GM11168 (cell line): ENCODE measurements around the gene PHLPP2.
"Not testable (repeated sequence)": the region's sequence is repeated elsewhere in the genome, so short reads cannot be mapped to it uniquely, and the experiment has no call there.

ENCODE experiments used
- in situ Hi-C: fragments of 300-500 bp; cut with MboI; formaldehyde crosslinking; loops from one replicate; pipeline ENCODE4 v1.12.0; 2022; ENCODE audit warnings: low sequenced_read_pairs; ENCODE audit not compliant: unreplicated experiment

Gene PHLPP2

GRCh38 chr16:71722801-71723536 lies 1.5 kb downstream of the PHLPP2 start:
- in situ Hi-C loops = no loop called here

DNA sequence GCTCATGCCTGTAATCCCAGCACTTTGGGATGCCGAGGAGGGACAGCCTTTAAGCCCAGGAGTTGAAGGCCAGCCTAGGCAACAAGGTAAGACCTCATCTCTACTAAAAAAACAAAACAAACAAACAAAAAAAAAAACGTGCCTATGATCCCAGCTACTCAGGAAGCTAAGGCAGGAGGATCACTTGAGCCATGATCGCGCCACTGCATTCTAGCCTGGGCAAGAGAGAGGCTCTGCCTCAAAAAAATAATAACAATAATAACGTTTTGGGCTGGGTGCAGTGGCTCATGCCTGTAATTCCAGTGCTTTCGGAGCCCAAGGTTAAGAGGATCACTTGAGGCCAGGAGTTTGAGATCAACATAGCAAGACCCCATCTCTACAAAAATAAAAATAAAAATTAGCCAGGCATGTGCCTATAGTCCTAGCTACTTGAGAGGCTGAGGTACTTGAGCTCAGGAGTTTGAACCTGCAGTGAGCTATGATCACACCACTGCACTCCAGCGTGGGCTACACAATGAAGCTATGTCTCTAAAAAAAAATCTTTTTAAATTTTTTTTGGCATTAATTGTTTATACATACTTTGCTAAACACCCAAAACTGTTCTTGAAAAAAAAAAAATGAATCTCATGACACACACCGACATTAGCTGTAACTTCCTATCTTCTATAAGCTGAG lies 3.3 kb downstream of the PHLPP2 start:
- in situ Hi-C loops = no loop called here

GRCh38 chr16:71712501-71712900 lies 12.0 kb downstream of the PHLPP2 start:
- in situ Hi-C loops = no loop called here

DNA sequence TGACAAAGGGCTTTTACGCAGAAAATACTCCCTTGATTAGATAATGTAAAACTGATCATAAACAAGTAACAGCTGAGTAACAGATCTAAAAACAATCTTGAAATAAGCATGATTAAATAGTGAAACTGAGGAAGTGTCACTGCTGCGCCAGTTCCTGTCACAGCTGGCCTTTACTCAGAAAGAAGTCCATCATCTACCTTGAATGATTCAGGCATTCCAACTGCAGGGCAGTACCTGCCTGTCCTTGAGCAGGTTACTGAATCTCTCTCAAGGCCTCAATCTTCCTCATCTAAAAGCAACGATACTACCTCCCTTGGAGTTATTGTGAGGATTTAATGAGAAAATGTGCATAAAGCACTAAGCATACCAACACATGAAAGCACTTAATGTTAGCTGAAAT lies 12.7 kb downstream of the PHLPP2 start:
- in situ Hi-C loops = no loop called here

DNA sequence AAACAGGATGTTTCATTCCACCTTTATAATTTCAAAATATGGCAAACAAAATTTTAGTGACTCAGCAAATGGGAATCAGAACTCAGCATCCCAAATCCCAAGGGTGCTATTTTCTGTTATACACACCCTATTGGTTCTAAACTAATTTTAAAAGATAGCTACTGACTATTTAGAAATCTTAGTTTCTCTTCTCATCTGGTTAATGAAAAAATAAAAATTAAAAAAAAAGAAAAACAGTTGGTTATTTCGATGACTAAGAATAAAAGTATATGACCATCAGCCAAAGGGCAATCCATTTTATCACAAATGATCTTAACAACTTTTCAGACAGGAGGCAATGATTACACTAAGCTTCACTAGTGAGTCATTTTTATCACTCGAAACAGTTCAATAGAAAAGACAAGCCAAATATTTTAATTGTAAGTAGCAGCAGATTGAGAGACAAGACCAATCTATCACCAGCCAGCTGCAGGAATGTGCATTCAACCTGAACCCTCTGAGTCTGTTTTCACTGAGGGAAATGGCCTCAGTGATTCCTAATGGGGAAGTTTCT lies 15.2 kb downstream of the PHLPP2 start:
- in situ Hi-C loops = no loop called here

GRCh38 chr16:71708696-71709095 lies 15.8 kb downstream of the PHLPP2 start:
- in situ Hi-C loops = no loop called here

DNA sequence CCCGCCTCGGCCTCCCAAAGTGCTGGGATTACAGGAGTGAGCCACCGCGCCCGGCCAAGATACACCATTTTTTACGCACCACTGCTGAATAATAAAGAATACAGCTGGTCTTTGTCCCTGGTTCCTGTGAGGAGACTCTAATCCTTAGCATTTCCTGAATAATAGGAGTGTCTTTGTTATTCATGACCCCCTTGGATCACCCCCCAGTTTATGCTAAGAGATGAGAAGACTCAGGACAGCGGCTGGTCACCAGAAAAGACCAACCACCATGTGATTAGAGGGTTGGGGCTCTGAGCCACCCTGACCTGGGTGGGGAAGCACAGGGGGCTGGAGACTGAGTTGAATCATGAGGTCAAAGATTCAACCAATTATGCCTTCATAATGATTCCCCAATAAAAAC lies 17.3 kb downstream of the PHLPP2 start:
- in situ Hi-C loops = no loop called here

- in situ Hi-C loops = no loop called here
Measured at GRCh38 chr16:71706046-71706445, 18.5 kb downstream of the PHLPP2 start.

- in situ Hi-C loops = no loop called here
Measured at GRCh38 chr16:71703333-71703732, 21.2 kb downstream of the PHLPP2 start.

DNA sequence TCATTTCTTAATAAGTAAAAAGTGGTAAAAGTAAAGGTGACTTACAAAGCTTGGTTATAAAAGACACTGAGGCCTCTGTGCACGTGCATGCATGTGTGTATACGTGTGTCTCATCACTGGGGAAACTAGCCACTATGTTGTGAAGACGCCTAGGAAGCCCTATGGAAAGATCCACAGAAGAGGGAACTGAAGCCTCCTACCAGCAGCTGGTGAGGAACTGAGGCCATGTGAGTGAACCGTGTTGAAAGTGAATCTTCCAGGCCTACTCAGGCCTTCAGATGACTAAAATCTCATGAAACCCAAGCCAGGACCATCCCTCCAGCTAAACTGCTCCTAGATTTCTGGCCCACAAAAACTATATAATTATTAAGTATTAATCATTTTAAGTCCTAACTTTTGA lies 23.7 kb downstream of the PHLPP2 start:
- in situ Hi-C loops = no loop called here

- in situ Hi-C loops = no loop called here
Measured at GRCh38 chr16:71698491-71698890, 26.0 kb downstream of the PHLPP2 start.

- in situ Hi-C loops = no loop called here
Measured at GRCh38 chr16:71693164-71693563, 31.3 kb downstream of the PHLPP2 start.

DNA sequence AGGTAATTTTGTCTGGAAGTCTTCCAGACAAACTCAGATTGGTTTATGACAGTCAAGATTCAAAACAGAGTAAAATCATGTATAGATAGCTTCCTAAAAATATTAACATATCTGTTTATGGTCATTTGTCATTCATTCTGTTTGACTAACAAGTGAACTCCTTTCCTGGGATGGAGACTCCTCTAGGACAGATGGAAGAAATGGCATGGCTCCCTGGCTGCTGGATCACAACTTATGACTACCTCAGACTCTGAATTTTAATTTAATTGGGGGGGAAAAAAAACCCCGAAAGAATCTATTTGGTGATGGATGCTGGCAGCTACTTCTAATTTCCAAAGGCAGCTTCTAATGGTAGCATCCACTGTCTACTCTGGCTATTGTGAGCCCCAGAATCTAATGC lies 34.6 kb downstream of the PHLPP2 start:
- in situ Hi-C loops = no loop called here

DNA sequence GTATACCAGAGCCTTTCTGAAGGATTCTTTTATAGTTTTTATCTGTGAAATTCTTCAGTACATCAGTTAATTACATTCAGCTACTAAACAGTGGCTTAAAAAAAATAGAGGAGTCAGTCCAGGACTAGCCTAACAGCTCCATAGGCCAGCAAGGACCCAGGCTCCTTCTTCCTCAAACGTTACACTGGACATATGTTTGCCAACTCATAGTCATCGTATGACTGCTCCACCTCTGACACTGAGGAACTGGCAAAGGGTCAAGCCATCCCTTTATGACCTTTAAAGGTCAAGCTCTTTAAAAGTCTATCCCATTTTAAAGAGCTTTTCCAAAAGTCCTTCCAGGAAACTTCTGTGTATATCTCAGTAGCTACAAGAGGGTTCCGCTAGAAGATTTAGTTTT lies 36.6 kb downstream of the PHLPP2 start:
- in situ Hi-C loops = no loop called here

DNA sequence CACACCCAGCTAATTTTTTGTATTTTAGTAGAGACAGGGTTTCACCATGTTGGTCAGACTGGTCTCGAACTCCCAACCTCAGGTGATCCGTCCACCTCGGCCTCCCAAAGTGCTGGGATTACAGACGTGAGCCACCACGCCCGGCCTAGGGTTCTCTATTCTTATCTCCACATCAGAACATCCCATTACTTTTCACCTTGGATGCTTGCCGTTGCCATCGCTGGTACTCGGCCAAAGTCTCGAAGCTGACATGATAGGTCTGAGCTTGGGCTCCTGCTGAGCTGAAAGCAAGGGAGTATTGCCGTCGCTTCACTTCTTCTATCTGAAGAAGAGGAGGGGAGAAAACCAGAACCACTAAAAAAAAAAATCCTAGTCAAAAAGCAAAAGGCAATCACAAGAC lies 40.2 kb downstream of the PHLPP2 start:
- in situ Hi-C loops = not testable (repeated sequence)

DNA sequence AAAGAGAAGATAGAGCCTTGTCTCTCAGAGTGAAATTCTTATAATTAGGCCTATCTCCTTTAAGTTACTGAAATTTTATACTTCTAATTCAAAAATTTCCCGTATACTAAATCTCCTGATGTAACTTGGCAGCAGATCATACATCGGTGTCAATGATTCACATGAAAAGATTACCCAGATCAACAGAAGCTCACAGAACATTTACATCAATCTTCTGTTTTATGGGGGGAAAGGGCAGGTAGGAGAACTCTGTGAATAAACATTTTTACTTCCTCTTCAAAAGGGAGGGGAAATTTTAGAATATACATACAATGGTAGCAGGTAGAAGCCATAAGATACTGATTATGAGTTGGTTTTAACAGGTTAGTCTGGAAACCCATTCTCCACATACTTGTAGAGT lies 43.1 kb downstream of the PHLPP2 start:
- in situ Hi-C loops = no loop called here

DNA sequence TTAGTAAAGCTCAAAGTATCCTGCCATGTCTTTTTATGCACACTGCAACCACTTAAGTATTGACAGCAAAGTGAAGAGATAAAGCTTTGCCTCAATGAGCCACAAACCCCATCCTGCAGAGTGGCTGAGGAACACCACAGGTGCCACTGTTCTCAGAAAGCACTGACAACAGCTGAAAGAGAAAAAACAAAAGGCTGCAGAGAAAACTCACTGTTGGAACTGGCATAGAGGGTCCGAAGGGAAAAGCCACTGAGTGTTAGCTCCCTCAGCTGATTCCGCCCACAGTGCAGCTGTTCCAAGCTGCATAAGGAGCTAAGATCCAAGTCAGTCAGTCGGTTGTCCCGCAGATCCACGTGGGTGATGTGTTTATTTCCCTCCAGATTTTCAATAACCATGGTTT lies 48.3 kb downstream of the PHLPP2 start:
- in situ Hi-C loops = no loop called here

GRCh38 chr16:71675380-71675779 lies 49.1 kb downstream of the PHLPP2 start:
- in situ Hi-C loops = no loop called here

DNA sequence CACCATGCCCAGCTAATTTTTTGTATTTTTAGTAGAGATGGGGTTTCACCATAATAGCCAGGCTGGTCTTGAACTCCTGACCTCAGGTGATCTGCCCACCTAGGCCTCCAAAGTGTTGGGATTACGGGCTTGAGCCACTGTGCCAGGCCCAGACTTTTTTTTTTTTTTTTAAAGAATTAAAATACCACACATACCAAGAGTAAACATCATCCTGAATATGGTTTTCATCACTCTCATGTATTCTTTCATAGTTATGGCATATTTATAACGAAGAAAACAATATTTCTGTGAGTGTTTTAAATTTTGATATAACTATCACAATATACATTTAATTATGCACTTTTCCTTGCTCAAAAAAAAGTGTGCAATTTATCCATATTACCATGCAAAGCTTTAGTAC lies 50.3 kb downstream of the PHLPP2 start:
- in situ Hi-C loops = no loop called here

DNA sequence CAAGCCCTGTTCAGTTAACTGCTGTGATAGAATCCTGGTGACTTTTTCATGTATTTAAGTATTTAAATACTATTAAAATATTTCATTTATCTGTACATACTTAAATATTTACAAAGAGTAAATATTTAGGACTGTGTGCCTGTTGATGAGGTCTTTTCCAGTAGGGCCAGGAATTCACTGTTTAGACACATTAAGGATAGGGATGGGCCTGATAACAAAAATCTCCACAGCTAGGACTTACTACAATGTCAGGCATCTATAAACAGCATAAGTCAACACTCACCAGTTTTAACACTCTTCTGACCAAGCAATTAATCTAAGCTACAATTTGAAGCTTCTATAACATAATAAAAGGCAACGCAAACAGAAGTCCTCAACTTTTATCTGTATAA lies 50.9 kb downstream of the PHLPP2 start:
- in situ Hi-C loops = no loop called here

GRCh38 chr16:71672803-71673581 lies 51.5 kb downstream of the PHLPP2 start:
- in situ Hi-C loops = no loop called here
